ENCODE data around the gene MYCBP2.
"Not testable (repeated sequence)": the region's sequence is repeated elsewhere in the genome, so short reads cannot be mapped to it uniquely, and the experiment has no call there.

MYCBP2 gene

DNA sequence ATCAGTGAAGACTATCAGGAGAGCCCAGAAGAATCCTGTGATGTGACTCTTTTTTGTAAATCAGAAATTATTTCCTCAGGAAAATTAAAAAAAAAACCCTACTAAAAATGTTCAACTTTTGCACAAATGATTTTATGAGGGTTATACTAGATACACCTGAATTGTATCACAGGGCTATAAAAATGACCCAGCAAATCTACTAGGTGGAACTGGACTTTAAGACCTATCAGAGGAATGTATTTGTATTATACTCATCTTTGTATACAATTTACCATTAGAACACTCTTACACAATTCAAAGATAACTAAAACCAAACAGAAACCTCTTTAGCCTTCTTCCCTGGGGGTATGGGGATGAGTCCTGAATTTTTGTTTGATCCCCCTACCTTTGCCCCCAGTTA lies 307.1 kb downstream of the MYCBP2 start:
- no peak for DNase-seq

GRCh38 chr13:77016888-77017623 lies 309.8 kb downstream of the MYCBP2 start:
- DNase-seq: no peak

DNA sequence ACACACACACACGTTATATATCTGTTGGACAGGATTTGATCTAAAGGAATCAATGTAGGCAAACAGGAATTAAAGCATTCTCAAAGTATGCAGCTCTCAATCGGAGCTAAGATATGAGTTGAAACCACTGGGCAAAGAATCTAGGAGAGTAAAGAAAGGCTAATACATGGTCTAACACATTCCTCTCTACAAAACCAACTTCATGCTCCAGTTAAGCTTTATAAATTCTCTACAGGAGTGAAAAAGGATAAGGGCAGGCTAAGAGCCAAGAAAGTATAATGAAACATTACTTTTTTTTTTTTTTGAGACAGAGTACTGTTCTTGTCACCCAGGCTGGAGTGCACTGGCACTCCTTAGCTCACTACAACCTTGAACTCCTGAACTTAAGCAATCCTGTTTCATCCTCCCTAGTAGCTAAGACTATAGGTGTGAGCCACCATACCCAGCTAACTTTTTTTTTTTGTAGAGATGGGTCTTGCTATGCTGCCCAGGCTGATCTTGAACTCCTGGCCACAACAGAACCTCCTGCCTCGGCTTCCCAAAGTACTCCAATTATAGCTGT lies 310.6 kb downstream of the MYCBP2 start:
- no peak for DNase-seq

DNA sequence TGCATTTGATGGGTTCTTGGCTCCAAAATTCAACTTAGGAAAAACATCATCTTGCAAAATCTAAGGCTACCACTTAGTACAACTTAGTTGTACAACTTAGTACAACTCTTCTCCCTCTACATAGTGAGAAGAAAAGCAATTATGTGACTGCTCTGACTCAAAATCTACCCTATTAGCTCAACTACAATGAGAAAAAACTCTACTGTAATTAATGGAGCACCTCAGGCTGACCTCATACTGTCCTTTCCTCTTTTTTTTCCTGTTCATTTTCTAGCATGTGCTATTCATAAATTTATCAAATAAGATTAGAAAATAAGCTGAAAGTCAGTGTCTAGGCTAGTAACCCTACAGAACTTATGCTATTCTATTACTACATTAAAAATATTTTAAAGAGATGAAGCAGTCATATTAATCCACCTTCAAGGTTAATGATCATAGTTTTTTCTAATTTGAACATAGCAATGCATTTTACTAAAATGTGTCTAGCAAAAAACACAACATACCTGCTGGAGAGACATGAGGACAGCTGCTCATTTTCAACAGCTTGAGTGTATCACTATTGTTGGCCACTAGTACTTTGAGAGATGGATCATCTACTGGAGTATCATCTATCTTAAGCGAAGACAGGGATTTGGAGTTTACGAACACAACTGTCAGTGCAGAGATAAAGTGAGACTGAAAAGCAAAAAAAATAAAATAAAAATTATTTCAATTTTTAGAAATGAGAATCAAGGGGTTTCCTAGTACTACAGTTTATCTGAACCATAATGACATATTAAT lies 311.8 kb downstream of the MYCBP2 start:
- no peak for DNase-seq

- DNase-seq: no peak
Observed at GRCh38 chr13:77013853-77014542, 312.9 kb downstream of the MYCBP2 start.

- not testable (repeated sequence) for DNase-seq
Observed at GRCh38 chr13:77009719-77010118, 317.2 kb downstream of the MYCBP2 start.

DNA sequence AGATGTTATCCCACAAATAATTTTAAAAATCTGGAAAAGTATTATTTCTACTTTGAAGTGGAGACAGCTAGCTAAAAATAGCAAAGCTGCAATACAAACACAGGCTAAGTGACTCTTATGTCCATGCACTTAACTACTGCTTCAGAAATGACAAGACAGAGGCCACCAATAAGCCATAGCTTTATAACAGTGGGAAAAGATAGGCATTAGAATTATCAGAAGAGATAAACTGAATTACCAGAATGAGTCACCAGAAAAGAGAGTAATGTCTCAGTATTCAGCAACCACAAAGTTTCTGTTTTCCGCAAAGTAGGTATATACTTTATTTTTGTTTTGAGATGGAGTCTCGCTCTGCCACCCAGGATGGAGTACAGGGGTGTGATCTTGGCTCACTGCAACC lies 317.9 kb downstream of the MYCBP2 start:
- no peak for DNase-seq

DNA sequence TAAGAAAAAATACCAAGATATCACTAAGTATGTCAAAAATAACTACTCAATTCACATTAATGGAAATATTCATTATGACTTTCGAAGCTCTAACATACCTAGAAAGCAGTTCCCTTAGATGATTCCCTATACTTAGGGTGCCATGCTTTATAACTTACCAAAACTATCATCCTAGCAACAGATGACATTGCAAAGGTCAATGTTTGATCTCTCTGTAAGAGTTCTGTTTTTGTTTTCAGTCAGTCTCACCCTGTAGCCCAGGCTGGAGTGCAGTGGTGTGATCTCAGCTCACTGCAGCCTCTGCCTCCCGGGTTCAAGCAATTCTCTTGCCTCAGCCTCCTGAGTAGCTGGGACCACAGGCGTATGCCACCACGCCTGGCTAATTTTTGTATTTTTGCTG lies 318.6 kb downstream of the MYCBP2 start:
- DNase-seq: not testable (repeated sequence)

DNA sequence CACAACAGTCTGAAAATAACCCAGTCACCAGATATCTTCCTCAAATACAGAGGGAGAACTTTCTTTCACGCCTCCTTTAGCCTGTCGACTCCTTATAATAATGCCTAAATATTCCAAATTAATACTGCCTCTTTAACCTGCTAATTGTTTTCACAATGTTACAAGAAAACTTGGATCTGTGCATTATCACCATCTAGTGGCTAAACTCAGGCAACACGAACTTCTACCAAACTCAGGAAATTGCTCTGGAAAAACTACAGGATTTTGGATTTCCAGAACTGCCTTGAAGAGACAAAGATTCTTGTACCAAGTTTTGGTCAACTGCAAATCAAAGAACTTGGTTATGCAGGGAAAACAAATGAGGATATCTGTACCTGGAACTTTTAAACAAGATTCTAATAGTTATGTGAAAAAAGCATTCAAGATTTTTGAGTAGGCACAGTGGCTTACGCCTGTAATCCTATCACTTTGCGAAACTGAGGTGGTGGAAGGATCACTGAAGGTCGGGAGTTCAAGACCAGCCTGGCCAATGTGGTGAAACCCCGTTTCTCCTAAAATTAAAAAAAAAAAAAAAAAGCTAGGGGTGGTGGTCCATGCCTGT lies 324.2 kb downstream of the MYCBP2 start:
- no peak for DNase-seq

DNA sequence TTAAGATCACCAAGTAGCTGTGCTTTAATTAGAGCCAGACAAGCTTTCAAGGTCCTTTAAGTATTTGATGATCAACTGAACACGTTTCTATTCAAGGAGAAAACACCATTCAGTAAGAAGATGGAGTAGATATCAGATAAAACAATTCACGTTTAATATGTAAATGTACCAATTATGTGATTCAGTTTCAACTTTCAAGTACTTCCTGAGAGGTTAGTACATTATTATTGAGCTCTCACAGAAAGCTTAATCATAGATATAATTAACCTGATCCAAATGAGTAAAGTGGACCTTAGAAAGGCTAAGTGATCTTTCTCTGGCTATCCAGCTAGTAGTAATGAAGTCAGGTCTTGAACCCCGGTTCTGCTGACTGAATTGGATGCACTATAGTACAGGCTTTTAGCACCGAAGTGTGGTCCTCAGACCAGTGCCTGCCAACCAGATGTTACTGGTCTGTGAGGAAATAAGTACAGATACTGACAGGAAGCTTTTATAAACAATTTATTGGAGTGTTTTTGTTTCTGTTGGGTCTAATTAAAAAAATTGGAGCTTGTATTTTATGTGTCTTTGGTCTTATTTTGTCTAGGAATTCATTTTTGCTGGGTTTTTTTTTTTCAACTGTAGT lies 324.8 kb downstream of the MYCBP2 start:
- DNase-seq: no peak

DNA sequence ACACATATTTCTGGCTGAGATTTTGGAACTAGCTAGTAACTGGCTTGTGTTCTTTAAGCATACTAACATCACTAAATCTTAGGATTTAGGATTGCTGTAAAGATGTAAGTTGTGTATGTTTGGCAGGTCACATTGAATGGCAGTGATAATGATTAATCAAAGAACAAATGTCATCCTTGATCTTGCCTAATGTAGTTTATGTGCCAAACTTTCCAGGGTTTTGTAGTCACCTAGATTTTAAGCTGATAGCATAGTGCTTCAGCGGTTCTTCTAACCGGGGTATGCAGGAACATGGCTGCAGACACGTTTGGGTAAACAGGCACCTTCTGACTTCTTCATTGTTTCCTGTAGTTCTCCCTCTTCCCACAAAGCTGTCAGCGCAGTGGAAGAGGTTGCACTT lies 325.4 kb downstream of the MYCBP2 start:
- no peak for DNase-seq

DNA sequence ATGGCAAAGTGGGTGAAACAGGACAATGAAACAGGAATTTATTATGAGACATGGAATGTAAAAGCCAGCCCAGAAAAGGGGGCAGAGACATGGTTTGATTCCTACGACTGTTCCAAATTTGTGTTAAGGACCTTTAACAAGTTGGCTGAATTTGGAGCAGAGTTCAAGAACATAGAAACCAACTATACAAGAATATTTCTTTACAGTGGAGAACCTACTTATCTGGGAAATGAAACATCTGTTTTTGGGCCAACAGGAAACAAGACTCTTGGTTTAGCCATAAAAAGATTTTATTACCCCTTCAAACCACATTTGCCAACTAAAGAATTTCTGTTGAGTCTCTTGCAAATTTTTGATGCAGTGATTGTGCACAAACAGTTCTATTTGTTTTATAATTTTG lies 326.4 kb downstream of the MYCBP2 start:
- no peak for DNase-seq

Measured in RPMI8226 (cell line).